Fibroblast of the aortic adventitia (primary cell): ENCODE results near the gene NDUFB10. TPM values are rescaled to one million over a fixed set of nuclear protein-coding genes. Genes with fewer than 3 reads are reported as not detected.
A peak's percentile ranks its signal among the peaks of the same experiment; 100 is the strongest.

Source experiments
- DNase-seq: peaks from one replicate; pipeline ENCODE4 v3.0.0-alpha.2; 2010; ENCODE audit warnings: low read depth
- H3K4me3 ChIP-seq: 2 replicates; pipeline ENCODE4 v1.5.1; 2011; ENCODE audit warnings: low read depth, mild to moderate bottlenecking, control low read depth, low read length, moderate library complexity
- total RNA-seq: library from RNA; depleted of rRNA; stranded (reverse); fragments of >200 nt; gene quantifications from 2 replicates; pipeline ENCODE4 v1.2.3, GENCODE V29; 2012; ENCODE audit warnings: low replicate concordance
- TF ChIP-seq, protein P1 (sequence below): IDR thresholded peaks from 2 replicates; pipeline ENCODE4 v1.5.1; 2011; ENCODE audit warnings: mild to moderate bottlenecking, low read length, control low read depth, inconsistent platforms; ENCODE audit not compliant: insufficient read depth

The NDUFB10 gene
- total RNA-seq, 1 donor, result 105 TPM

DNA sequence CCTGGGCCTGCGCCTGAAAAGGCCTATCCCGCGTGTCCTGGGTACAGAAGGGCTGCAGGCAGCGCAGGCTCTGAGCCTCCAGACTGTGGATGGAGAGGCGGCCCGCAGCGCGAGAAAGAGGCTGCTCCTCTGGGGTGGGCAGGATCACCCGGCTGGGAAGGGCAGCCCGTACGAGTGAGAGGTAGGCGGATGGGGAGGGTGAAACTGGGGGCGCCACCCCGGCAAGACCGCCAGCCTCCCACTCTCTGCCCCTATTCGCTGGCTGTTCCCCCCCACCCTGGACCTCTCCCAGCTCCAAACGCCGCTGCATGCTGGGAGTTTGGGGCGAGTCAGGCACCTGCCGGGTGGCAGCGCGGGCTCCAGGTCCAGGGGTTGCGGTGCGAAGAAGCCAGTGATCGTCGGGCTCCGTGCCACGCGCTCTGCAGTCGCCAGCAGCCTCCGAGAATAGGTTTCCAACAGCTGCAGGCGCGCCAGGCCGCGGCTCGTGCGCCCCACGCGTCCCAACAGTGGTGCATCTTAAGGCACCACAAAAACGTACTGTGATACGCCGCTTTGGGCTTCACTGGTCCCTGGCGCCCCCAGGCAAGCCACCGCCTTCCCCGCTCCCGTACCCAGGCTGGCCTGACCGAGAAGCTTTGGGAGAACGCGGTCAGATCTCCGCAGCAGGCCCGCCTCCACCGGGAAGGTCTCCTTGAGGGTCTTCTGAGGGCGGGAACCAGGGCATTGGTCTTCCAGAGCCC lies 20.9 kb downstream of the NDUFB10 start:
- no peak overlapping the region for H3K4me3 ChIP-seq
- TF ChIP-seq, protein P1, sequence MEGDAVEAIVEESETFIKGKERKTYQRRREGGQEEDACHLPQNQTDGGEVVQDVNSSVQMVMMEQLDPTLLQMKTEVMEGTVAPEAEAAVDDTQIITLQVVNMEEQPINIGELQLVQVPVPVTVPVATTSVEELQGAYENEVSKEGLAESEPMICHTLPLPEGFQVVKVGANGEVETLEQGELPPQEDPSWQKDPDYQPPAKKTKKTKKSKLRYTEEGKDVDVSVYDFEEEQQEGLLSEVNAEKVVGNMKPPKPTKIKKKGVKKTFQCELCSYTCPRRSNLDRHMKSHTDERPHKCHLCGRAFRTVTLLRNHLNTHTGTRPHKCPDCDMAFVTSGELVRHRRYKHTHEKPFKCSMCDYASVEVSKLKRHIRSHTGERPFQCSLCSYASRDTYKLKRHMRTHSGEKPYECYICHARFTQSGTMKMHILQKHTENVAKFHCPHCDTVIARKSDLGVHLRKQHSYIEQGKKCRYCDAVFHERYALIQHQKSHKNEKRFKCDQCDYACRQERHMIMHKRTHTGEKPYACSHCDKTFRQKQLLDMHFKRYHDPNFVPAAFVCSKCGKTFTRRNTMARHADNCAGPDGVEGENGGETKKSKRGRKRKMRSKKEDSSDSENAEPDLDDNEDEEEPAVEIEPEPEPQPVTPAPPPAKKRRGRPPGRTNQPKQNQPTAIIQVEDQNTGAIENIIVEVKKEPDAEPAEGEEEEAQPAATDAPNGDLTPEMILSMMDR, result no peak
- no peak for DNase-seq

DNA sequence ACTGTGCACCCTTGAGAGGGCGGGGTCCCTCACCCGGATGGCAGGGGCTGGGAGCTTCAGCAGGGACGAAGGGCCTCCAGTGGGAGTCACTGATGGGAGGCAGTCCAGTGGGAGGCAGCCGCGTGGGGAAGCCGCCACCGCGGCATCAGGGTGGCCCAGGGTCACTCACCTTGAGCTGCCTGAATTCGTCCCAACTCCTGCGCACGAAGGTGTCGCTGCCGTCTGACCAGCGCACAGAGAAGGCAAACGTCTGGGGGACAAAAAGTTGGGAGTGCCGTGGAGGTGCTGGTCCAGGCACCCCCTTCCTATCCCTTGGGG lies 21.4 kb downstream of the NDUFB10 start:
- H3K4me3 ChIP-seq, result no peak overlapping the region
- DNase-seq, result no peak
- TF ChIP-seq, protein P1, result no peak

DNA sequence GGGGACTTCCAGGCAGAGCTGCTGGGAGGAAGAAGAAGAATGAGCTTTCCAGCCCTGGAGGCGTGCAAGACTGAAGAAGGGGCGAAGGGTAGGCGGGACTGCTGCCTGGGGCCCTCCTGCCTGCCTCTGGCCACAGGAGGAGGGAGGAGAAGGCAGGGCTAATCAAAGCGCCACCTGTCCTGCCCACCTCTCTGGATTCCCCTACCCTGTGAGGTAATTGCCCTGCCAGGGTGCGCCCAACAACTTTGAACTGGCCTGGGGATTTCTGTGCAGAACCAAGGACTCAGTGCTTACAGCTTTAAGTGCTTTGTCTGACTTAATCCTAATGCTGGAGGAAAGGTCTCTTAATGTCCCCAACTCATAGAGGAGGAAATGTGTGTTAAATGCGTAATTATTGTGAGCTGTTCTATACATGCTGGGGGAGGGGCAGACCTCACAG lies 22.1 kb downstream of the NDUFB10 start, which contains the start of gene NOXO1:
TSS of gene NOXO1 (minus strand) at position 72 of the 439 bp plus-strand sequence. CDS start 290 bp downstream, outside the sequence.
- DNase-seq, result no peak
- TF ChIP-seq, protein P1, result no peak
- H3K4me3 ChIP-seq, result no peak within 1 kb of the TSS

DNA sequence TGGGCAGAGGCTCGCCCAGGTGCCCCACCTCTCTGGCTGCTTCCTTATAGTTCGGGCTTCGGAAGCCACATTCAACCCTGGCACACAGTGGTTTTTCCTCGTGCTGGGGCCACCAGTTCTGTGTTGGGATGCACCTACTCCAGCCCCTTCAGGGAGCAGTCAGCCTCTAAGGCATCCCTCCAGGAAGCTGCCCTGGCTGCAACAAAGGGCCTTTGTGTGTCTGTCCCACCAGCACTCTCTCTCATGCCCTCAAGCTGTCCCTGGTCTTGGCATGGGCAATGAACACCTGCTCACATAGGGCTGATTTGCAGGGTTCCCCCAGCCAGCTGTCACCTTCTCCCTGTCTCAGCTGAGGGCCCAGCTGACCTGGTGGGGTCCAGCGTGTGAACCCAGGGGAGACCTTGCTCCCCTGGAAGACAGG lies 22.7 kb downstream of the NDUFB10 start:
- no peak overlapping the region for H3K4me3 ChIP-seq
- TF ChIP-seq, protein P1, result no peak
- no peak for DNase-seq

DNA sequence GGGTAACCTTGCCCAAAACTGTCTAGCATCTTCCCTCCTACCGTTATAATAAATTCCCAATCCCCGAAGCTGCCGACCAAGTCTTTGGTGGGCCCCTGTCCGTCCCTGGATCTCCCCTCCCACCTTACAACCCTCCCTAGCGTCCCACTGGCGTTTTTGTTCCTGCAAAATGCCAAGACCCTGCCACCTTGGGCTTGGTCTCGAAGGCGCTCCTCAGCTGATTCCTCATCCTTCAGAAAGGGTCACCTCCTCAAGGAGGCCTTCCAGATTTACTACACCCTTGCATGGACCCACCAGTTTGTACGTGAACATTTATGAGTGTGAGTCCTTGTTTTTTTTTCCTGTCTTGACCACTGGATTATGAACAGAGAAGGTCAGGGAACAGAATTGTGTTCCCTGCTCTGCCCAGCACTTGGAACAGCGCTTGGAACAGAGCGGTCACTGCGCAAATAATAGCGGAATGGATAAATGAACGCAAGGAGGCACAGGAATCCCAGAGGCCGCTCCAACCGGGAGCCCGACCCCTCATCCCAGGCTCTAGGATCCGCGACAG lies 23.7 kb downstream of the NDUFB10 start:
- no peak for DNase-seq
- TF ChIP-seq, protein P1, result no peak

DNA sequence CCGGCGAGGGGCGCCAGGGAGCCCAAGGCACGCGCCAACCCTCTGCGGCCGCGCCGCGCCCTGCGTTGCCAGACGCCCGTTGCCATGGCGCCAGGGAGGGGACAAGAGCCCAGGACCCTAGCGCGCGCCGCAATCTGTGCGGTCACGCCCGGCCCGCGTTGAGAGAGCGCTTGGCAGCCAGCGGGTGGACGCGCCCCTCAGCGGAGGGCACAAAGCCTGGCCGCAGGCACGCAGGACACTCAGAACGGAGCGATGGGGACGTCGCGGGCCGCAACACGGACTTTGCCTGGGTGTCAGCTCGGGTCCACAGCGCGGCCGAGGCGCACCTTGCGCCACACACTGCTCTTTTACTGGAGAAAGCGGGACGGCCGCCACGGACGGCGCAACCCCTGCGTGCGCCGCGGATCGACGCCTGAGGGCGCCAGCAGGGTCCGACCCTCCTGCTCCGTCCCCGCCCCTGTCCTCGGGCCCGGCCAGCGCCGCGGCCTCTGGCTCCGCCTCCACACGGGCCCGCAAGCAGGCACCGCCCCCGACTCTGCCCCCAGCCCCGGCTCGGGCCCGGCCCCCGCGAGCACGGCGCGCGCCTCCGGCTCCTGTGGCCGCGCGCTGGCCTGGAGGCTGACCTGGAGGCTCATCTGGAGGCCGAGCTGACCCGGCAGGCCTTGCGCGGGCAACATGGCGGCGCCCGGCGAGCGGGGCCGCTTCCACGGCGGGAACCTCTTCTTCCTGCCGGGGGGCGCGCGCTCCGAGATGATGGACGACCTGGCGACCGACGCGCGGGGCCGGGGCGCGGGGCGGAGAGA lies 24.4 kb downstream of the NDUFB10 start, which contains the start of gene GFER:
TSS of gene GFER (plus strand) at position 650 of the 803 bp plus-strand sequence. CDS start at position 676, 26 bp downstream.
- peak within 1 kb of the TSS; percentile 76 for H3K4me3 ChIP-seq
- TF ChIP-seq, protein P1, result peak; percentile 38
- peak; percentile 90 for DNase-seq

More for the DNA sequence above, 23.7 kb downstream of the NDUFB10 start:
- peak overlapping the region; percentile 76 for H3K4me3 ChIP-seq
